SKM-1 (cell line): ENCODE measurements around the gene EGFR.
"Not testable (repeated sequence)": the region's sequence is repeated elsewhere in the genome, so short reads cannot be mapped to it uniquely, and the experiment has no call there.

Experiments used
- DNase-seq: peaks from one replicate; lab custom pipeline; 2025; ENCODE audit not compliant: unreplicated experiment; lab: John Stamatoyannopoulos, UW

Gene EGFR

GRCh38 chr7:55034776-55035175 lies 16.0 kb downstream of the EGFR start:
- DNase-seq, result no peak

- DNase-seq, result not testable (repeated sequence)
Measured at GRCh38 chr7:55035410-55035809, 16.6 kb downstream of the EGFR start.

DNA sequence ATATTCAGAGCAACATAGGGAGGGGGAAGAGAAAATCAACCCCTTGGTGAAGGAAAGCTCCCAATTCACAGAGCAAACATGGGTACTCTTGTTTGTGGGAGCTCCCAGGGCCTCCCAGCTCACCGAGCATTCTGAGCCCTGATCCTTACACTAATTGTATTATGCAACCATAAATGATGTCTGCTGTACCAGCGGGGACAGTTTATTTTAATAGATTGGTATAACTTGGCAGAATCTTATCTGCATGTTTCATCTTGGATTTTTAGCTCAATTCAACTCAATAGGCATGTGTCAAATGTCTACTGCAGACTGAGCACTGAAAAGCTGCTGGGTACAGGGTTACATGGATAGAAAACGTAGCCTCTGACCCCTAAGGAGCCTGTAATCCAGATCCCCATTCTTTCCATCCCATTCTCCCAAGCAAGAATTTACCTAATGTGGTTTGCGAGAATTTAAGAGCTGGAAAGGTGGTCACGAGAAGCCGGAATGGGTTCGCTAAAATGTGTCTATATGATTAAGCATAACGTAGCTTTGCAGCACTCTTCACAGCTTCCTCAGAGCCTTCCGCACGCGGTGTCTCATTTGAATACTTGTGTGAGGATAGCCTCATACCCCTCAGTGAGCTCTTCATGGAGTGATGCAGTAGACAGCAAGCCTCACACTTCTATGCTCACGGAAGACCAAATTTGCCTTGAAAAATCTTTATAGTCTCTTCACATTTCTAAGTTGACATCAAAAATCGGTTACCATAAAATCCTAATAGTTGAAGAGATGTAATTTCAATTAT lies 18.3 kb downstream of the EGFR start:
- DNase-seq, result no peak

GRCh38 chr7:55043691-55044370 lies 25.0 kb downstream of the EGFR start:
- DNase-seq, result no peak

- DNase-seq, result no peak
Measured at GRCh38 chr7:55044371-55044717, 25.5 kb downstream of the EGFR start.

DNA sequence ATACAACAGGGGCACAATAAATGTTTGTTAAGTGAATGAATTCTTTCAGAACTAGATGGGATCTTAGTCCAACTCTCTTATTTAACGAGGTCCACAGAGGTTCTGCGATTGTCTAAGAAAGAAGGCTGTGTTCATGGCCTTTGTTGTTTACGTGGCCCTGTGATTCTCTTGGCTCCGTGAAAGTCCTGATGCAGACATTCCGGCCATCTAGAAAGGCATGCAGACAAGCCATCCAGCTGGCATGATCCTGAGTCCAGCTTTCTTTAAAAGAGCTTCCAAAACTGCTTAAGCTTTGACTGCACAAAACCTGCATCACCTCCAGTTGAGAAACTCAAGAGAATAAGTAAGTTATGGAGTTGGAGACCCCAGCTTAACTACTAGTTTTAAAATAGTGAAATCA lies 26.0 kb downstream of the EGFR start:
- no peak for DNase-seq

GRCh38 chr7:55046582-55047342 lies 27.9 kb downstream of the EGFR start:
- DNase-seq, result no peak

DNA sequence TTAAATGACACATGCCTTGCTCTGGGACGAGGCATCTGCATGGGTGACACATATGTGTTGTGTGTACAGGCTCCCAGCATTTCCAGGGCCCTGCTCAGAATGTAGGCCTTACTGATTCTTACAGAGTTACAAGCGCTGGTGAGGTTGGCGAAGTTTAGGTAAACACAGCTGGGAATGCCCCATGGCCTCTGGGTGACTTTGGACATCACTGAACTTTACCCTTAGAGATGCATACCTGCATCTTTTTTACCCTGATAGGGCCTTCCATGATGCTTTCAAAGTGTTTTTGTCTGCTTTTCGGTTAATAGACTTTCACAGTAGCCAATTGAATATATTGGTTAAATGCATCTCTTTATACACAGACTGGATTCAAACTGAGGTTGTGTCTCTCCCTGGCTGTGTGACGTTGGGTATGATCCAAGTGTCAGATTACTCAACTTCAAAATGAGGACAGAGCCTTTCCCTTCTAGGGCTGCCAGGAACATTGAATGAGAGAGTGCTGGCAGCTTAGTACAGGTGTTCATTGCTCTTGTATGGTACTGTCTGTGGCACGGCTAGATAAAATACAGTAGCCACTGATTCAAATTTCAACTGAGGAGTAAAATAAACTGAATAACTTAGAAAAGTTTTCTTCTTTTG lies 29.5 kb downstream of the EGFR start:
- no peak for DNase-seq

DNA sequence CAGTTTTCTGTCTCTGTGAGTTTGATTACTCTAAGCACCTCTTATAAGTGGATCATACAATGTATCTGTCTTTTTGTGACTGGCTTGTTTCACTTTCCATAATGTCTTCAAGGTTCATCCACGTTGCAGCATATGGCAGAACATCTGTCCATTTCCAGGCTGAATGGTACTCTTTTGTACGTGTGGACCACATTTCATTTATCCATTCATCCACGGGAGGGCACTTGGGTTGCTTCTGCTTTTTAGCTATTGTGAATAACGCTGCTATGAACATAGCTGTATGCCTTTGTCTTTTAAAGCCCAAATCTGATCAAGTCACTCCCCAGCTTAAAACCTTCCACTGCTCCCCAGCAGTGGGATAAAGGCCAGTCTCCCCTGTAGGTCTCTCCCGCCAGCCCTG lies 31.5 kb downstream of the EGFR start:
- DNase-seq, result no peak

DNA sequence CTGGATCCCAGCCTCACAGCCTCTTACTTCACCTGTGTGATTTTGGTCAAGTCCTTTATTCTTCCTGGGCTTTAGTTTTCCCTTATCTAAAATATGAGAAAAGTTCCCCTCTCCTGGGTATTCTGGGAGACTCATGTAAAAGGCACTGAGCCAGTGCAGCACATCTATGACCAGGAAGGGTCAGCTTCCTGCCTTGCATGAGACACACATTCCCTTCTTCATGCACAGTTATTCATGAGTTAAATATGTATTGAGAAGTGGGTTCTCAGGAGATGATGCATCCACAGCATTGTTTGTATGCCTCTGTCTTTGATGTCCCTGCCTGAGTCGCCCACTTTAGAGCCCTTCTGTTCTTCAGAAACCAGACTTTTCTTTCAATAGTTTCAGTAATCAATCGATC lies 33.3 kb downstream of the EGFR start:
- DNase-seq, result no peak

DNA sequence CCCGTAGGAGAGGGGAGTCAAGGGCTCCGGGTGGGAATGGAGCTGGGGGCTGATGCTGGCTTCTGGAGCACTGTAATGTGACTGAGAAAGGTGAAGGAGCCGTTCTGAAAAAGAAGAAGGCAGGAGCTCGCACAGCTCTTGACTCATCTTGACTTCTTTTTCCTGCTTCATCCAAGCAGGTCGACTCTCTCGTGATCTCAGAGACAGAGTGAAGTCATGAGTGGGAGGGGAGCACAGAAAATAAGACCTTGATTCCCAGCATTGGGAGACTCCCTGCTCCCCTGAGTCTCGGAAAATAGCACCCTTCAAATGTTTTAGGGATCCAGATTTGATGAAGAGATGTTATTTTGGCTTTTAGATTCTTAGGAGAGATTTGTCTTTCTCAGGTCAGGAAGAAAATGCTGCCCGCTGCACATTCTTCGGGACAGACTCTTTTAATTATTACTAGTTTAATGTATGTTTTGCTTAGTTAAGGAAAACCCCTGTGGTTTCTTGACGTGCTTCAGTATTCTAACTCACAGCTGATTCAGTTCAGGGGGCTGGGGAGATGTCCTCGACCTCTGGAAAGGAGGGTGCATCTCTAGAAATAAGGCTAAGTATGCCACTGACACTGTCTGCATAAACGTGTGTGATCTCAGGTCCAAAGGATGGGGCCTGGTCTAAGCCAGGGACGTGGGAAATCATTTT lies 34.1 kb downstream of the EGFR start:
- no peak for DNase-seq

DNA sequence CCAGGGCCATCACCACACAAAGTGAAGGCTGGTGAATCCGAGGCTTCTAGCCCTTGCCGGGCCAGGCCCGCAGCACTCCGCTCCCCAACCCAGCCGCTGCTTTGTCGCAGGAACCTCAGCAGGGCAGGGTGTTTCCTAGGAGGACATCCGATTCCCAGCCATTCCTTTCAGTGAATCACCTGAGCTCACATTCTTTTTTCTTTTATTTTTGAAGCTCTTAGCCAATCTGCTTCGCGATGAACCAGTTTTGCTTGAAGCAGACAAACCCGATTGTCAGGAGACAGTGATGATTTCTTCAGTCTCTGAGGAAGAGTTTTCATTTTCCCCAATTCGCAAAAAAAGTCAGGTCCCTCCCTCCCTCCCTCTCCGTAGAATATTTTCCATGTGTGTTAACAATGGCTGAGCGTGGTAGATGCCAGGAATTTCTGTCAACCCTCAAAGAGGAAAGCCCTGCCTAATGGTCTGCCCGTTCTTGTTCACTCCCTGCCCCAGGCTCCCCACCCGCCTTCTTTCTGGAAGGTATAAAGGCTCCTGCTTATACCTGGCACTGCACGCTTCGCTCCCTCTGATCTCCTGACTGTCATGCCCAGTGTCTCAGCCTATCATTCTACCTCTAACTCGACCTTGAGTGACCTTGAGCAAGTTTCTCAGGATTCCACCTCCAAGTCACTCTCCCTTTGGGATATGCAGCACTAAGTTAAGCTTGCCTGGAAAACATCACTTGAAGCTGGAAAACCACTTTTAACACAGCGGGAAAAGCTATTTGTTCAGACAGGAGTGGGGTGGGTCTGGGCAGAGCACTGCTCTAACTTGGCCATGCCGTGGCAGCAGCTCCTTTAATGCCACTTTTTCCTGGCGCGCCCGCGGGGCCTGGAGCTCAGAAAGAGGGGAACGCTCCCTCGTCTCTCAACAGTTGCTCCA lies 35.1 kb downstream of the EGFR start:
- no peak for DNase-seq

DNA sequence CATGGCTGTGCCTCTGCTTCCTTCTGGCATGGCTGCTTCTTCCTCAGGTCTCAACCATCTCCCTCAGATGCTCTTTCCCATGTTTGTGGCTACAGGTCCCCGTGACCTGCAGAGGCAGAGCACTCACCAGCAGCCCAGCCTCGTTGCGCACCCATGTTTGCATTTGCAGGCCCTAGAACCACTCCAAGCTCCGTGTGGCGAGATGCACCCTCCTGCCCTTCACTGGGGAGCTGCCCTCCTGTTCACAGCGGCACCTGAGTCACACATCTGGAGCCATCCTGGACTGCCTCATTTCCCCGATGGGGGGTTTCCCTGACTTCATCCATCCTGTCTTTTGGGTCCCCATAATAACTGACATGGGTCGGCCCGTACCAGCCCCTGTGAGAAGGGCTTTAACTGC lies 35.9 kb downstream of the EGFR start:
- no peak for DNase-seq

DNA sequence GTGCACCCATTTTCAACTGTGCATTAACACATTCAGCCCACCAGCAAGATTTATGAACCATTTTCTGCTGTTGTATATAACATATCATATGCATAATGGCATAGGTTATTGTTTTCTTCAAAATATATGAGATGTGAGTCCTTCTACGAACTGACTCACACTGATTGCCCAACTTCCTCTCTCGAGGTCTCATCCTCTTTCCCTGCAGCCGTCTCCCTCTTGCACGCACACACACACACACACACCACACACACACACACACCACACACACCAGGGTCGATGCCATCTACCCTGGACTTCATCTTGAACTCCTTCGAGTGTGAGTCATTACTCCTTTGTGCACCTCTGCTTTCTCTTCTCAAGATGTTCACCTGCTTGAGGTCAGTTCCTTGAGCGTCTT lies 36.7 kb downstream of the EGFR start:
- no peak for DNase-seq

DNA sequence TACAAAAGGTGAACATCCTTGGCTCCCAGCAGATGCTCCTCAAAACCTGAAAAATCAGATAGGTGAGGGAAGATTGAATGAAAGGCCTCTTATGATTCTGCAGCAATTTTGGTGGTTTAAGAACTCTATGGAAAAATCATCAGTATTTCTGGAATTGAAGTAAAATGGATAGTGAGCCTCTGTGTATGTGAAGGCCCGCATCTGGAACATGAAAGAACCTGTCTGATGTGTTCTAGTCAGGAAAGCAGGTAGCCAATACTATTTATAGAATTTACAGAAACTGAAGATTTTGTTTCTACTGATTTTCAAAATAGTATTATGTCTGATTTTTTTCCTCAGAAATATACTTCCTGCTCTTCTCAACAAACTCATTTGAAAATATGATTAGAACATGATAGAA lies 37.3 kb downstream of the EGFR start:
- no peak for DNase-seq

DNA sequence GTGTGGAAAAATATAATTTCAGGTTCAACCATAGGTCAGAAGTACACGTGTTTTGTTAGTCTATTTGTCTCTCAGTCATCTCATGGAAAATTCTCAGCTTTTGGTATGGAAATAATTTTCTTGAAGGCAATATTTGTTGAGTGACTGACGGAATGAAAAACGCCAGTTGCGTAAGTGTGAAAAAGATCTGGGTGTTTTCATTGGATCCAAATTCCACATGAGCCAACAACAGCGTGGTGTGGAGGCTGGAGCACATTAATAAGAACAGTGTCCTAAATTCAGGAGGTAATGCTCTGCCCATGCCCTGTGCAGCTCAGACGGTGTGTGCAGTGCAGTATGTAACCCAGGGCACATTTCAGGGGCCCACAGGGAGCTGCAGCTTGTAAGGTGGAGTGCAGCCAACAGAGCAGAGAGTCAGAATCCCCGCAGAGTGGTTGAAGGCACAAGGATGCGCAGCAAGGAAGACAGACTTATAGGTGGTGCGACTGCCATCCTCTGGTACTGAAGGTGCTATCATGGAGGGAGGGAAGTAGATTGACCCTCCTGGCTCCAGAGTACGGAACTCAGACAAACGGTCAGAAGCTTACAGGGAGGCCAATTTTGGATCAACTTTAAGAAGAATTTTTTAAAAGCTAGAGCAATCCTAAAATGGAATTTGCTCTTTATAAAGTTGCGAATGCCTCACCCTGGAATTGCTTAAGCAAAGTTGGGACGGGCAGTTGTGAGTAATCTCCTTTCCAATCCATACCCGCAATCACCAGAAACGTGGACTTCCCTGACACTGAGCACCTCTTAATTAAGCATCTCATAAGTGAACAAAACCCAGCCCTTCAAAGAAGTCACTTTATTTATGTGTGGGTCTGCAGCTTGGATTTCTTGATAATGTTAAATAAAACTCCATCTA lies 38.0 kb downstream of the EGFR start:
- DNase-seq, result no peak

DNA sequence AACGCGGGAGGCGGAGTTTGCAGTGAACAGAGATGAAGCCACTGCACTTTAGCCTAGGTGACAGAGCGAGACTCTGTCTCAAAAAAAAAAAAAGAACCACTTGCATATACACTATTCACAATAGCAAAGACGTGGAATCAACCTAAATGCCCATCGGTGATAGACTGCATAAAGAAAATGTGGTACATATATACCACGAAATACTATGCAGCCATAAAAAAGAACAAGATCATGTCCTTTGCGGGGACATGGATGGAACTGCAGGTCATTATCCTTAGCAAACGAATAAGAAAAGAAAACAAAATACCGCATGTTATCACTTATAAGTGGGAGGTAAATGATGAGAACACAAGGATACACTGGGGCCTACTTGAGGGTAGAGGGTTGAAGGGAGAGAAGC lies 39.5 kb downstream of the EGFR start:
- no peak for DNase-seq

DNA sequence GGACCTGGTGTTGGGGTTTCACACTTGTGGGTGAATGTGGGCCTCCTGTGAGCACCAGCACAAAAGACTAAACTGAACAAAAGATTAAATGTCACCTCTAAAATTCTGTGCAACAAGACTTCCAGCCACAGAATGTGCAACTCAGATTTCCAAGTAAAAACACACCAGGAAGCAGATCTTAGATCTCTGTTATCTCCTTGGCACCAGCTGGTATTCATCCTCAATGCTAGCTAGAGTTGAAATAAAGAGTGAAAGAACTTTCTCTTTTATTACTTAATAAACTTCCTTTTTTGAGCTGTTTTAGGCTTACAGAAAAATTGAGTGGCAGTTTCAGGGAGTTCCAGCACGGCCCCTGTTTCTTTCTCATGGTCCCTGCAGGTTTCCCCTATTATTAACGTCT lies 40.2 kb downstream of the EGFR start:
- DNase-seq, result no peak

GRCh38 chr7:55060085-55060484 lies 41.3 kb downstream of the EGFR start:
- no peak for DNase-seq
